Measurements from ENCODE around the gene HEXD. TPM values are rescaled to one million over a fixed set of nuclear protein-coding genes. Genes with fewer than 3 reads are reported as not detected.
"Not testable (repeated sequence)": the region's sequence is repeated elsewhere in the genome, so short reads cannot be mapped to it uniquely, and the experiment has no call there.

The HEXD gene
- total RNA-seq, 2 donors from 2014 or later = 76.1 to 145 TPM

- intact Hi-C loops (cut with DNase I) = no loop called here
- TF ChIP-seq CTCF (IDR thresholded peaks at IDR 0.05) = no peak
- no peak for TF ChIP-seq POLR2AphosphoS5 (IDR thresholded peaks at IDR 0.05)
- no peak for TF ChIP-seq POLR2A (IDR thresholded peaks at IDR 0.05)
- DNase-seq (ENCODE audit: low spot score) = no peak
- Histone ChIP-seq H3K4me1 (replicated peaks) (peaks cover 4% of the 10 kb centered on the region), H3K36me3 (no peaks in the 10 kb centered on the region), H3K4me3 (no peak overlapping the region), H3K9me3 (no peaks in the 10 kb centered on the region), H3K27ac (no peak overlapping the region), H3K27me3 (replicated peaks; ENCODE audit: insufficient read depth) (peaks cover 39% of the 10 kb centered on the region)
- 81% methylated on average over 16 of the region's 16 CpGs for whole genome bisulfite sequencing
Observed at GRCh38 chr17:82376042-82376730, 42.0 kb upstream of the HEXD start.

GRCh38 chr17:82377294-82377693 is 40.9 kb upstream of the HEXD start:
- peaks cover 31% of the 10 kb centered on the region for H3K27me3 ChIP-seq (replicated peaks; ENCODE audit: insufficient read depth)
- H3K27ac ChIP-seq; DNase-seq (ENCODE audit: low spot score); H3K36me3 ChIP-seq; H3K4me3 ChIP-seq; H3K4me1 ChIP-seq (replicated peaks); intact Hi-C loops (cut with DNase I); H3K9me3 ChIP-seq: not testable (repeated sequence)
- WGBS = 75% methylated on average over 3 of the region's 5 CpGs

- no peak for DNase-seq (ENCODE audit: low spot score)
- no peaks in the 10 kb centered on the region for H3K36me3 ChIP-seq
- TF ChIP-seq POLR2AphosphoS5 (IDR thresholded peaks at IDR 0.05) = no peak
- TF ChIP-seq CTCF (IDR thresholded peaks at IDR 0.05) = no peak
- no peak for TF ChIP-seq POLR2A (IDR thresholded peaks at IDR 0.05)
- no peaks in the 10 kb centered on the region for H3K4me1 ChIP-seq (replicated peaks)
- no peaks in the 10 kb centered on the region for H3K9me3 ChIP-seq
- H3K4me3 ChIP-seq = no peak overlapping the region
- H3K27me3 ChIP-seq (replicated peaks; ENCODE audit: insufficient read depth) = peaks cover 30% of the 10 kb centered on the region
- no peak overlapping the region for H3K27ac ChIP-seq
- intact Hi-C loops (cut with DNase I) = no loop called here
- WGBS = 77% methylated on average over 29 of the region's 31 CpGs
Observed at GRCh38 chr17:82377924-82378740, 40.0 kb upstream of the HEXD start.

GRCh38 chr17:82378741-82379021 is 39.5 kb upstream of the HEXD start:
- Histone ChIP-seq H3K4me1 (replicated peaks) (no peaks in the 10 kb centered on the region), H3K36me3 (no peaks in the 10 kb centered on the region), H3K27ac (no peak overlapping the region), H3K9me3 (no peaks in the 10 kb centered on the region), H3K27me3 (replicated peaks; ENCODE audit: insufficient read depth) (peaks cover 30% of the 10 kb centered on the region), H3K4me3 (no peak overlapping the region)
- 48% methylated on average over 7 of the region's 10 CpGs for WGBS
- intact Hi-C loops (cut with DNase I) = no loop called here
- TF ChIP-seq CTCF (IDR thresholded peaks at IDR 0.05) (no peak), POLR2A (IDR thresholded peaks at IDR 0.05) (no peak), POLR2AphosphoS5 (IDR thresholded peaks at IDR 0.05) (no peak)
- no peak for DNase-seq (ENCODE audit: low spot score)

- Histone ChIP-seq H3K4me1 (replicated peaks) (peaks cover 5% of the 10 kb centered on the region), H3K36me3 (no peaks in the 10 kb centered on the region), H3K27ac (no peak overlapping the region), H3K4me3 (no peak overlapping the region), H3K27me3 (replicated peaks; ENCODE audit: insufficient read depth) (peaks cover 12% of the 10 kb centered on the region), H3K9me3 (no peaks in the 10 kb centered on the region)
- no peak for DNase-seq (ENCODE audit: low spot score)
- WGBS = 56% methylated on average over 23 of the region's 23 CpGs
- intact Hi-C loops (cut with DNase I) = no loop called here
- no peak for TF ChIP-seq POLR2AphosphoS5 (IDR thresholded peaks at IDR 0.05)
- TF ChIP-seq POLR2A (IDR thresholded peaks at IDR 0.05) = no peak
- no peak for TF ChIP-seq CTCF (IDR thresholded peaks at IDR 0.05)
Observed at GRCh38 chr17:82380860-82381702, 37.1 kb upstream of the HEXD start.

- DNase-seq (ENCODE audit: low spot score); H3K27me3 ChIP-seq (replicated peaks; ENCODE audit: insufficient read depth); intact Hi-C loops (cut with DNase I): not testable (repeated sequence)
Observed at GRCh38 chr17:82381703-82382009, 36.5 kb upstream of the HEXD start.

GRCh38 chr17:82382220-82382932 is 35.8 kb upstream of the HEXD start:
- DNase-seq (ENCODE audit: low spot score); H3K27me3 ChIP-seq (replicated peaks; ENCODE audit: insufficient read depth); H3K9me3 ChIP-seq; H3K4me3 ChIP-seq; H3K4me1 ChIP-seq (replicated peaks); intact Hi-C loops (cut with DNase I); H3K27ac ChIP-seq; H3K36me3 ChIP-seq: not testable (repeated sequence)
- WGBS = 86% methylated on average over 21 of the region's 21 CpGs

More at GRCh38 chr17:82381703-82382009, 36.5 kb upstream of the HEXD start:
- not testable (repeated sequence) for H3K36me3 ChIP-seq; H3K27ac ChIP-seq; H3K4me1 ChIP-seq (replicated peaks); H3K9me3 ChIP-seq; H3K4me3 ChIP-seq
- WGBS = 80% methylated on average over 10 of the region's 10 CpGs
